ENCODE results near the gene CHODL. TPM values are rescaled to one million over a fixed set of nuclear protein-coding genes. Genes with fewer than 3 reads are reported as not detected.

The CHODL gene
- total RNA-seq, 4 donors from 2014 or later: 2.4 to 4.8 (median 3.5) TPM

DNA sequence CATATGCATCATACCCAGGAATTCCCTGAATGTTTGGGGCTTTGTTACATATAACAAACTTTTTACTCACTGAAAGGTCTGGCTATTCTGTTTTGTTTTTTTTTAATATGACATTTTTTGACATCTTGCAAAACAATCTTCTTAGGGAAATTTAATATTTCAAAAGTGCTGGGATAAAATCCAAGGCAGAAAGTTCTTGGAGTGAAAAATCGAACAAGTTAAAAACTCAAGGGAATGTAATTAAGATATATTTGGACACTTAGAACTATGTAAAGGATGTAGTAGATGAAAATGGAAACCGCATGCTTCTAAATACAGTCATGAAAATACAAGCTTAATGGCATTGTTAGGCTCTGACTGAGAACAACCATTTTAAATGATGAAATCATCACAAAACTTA lies 8.6 kb downstream of the CHODL start:
- Histone ChIP-seq H3K36me3 (no peaks in the 10 kb centered on the region), H3K4me1 (peaks cover 0 to 4% (median 0%) of the 10 kb centered on the region in 4 donors), H3K27me3 (no peaks in the 10 kb centered on the region), H3K4me3 (no peak overlapping the region), H3K27ac (replicated peaks in 1 of 4) (no peak overlapping the region), H3K9me3 (no peaks in the 10 kb centered on the region)
- WGBS: 63% methylated on average over 2 of the region's 2 CpGs
- intact Hi-C loops (cut with DNase I): no loop called here
- TF ChIP-seq POLR2AphosphoS5 (IDR thresholded peaks at IDR 0.05) (no peak), POLR2A (IDR thresholded peaks at IDR 0.05; ENCODE audit: low read depth) (no peak), EP300 (IDR thresholded peaks at IDR 0.05) (no peak)
- TF ChIP-seq, protein P1, sequence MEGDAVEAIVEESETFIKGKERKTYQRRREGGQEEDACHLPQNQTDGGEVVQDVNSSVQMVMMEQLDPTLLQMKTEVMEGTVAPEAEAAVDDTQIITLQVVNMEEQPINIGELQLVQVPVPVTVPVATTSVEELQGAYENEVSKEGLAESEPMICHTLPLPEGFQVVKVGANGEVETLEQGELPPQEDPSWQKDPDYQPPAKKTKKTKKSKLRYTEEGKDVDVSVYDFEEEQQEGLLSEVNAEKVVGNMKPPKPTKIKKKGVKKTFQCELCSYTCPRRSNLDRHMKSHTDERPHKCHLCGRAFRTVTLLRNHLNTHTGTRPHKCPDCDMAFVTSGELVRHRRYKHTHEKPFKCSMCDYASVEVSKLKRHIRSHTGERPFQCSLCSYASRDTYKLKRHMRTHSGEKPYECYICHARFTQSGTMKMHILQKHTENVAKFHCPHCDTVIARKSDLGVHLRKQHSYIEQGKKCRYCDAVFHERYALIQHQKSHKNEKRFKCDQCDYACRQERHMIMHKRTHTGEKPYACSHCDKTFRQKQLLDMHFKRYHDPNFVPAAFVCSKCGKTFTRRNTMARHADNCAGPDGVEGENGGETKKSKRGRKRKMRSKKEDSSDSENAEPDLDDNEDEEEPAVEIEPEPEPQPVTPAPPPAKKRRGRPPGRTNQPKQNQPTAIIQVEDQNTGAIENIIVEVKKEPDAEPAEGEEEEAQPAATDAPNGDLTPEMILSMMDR (IDR thresholded peaks at IDR 0.05): no peak
- no peak for DNase-seq (ENCODE audit: extremely low spot score)

DNA sequence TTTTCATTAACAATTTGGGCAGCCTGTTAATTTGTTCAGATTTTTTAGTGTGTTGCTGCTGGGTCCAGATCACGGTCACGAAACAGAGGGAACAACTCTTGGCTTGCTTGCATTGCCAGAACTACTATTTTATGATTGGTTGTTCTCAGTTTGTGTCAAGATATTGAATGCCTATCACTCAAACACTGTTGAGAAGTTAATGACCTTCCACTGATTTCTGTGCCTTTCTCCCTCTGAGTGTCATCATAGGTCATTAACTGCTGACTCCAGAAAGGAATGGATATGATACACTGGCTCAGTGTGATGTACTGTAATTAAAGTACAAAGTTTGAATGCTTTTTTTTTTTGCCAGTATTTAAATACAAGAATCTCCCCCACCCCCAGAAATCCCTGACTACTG lies 9.2 kb downstream of the CHODL start:
- DNase-seq (ENCODE audit: extremely low spot score): no peak
- H3K27me3 ChIP-seq: no peaks in the 10 kb centered on the region
- no peak overlapping the region for H3K4me3 ChIP-seq
- no peak overlapping the region for H3K27ac ChIP-seq (replicated peaks in 1 of 4)
- intact Hi-C loops (cut with DNase I): no loop called here
- H3K4me1 ChIP-seq: peaks cover 0 to 4% (median 0%) of the 10 kb centered on the region in 4 donors
- no peaks in the 10 kb centered on the region for H3K9me3 ChIP-seq
- WGBS: 73% methylated on average over 2 of the region's 2 CpGs
- TF ChIP-seq, protein P1 (IDR thresholded peaks at IDR 0.05): no peak
- TF ChIP-seq POLR2AphosphoS5 (IDR thresholded peaks at IDR 0.05) (no peak), EP300 (IDR thresholded peaks at IDR 0.05) (no peak), POLR2A (IDR thresholded peaks at IDR 0.05; ENCODE audit: low read depth) (no peak)
- H3K36me3 ChIP-seq: no peaks in the 10 kb centered on the region

DNA sequence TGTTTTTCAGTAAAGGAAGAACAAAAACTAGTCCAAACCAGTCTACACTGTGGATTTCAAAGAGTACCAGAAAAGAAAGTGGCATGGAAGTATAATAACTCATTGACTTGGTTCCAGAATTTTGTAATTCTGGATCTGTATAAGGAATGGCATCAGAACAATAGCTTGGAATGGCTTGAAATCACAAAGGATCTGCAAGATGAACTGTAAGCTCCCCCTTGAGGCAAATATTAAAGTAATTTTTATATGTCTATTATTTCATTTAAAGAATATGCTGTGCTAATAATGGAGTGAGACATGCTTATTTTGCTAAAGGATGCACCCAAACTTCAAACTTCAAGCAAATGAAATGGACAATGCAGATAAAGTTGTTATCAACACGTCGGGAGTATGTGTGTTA lies 21.3 kb downstream of the CHODL start:
- no peak for TF ChIP-seq POLR2A (IDR thresholded peaks at IDR 0.05; ENCODE audit: low read depth)
- TF ChIP-seq POLR2AphosphoS5 (IDR thresholded peaks at IDR 0.05): no peak
- TF ChIP-seq EP300 (IDR thresholded peaks at IDR 0.05): no peak
- TF ChIP-seq, protein P1 (IDR thresholded peaks at IDR 0.05): no peak
- H3K36me3 ChIP-seq: no peaks in the 10 kb centered on the region
- no peak overlapping the region for H3K27ac ChIP-seq (replicated peaks in 1 of 4)
- no peak for DNase-seq (ENCODE audit: extremely low spot score)
- H3K27me3 ChIP-seq: no peaks in the 10 kb centered on the region
- no peak overlapping the region for H3K4me3 ChIP-seq
- intact Hi-C loops (cut with DNase I): no loop called here
- no peaks in the 10 kb centered on the region for H3K4me1 ChIP-seq
- no peaks in the 10 kb centered on the region for H3K9me3 ChIP-seq
- 79% methylated on average over 2 of the region's 2 CpGs for WGBS

DNA sequence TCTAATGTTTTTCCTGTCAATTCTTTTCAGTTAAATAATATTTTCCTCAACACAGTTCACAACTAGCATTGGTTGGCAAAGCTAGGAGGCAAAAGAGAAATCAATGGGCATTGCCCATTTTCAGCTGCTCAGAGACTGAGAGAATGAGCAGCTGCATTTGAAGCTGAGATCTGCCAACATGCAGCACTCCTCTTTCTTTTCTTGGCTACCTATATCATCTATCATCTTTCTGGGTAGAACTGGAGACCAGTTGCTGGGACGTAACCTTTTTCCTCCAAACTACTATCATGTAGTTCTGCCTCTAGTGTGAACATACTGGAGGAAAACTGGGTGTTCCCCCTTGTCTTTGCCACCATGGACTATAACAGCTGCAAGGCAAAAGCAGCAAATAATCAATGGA lies 22.9 kb downstream of the CHODL start:
- no peaks in the 10 kb centered on the region for H3K27me3 ChIP-seq
- no peak overlapping the region for H3K4me3 ChIP-seq
- H3K36me3 ChIP-seq: no peaks in the 10 kb centered on the region
- TF ChIP-seq POLR2AphosphoS5 (IDR thresholded peaks at IDR 0.05) (no peak), EP300 (IDR thresholded peaks at IDR 0.05) (no peak), POLR2A (IDR thresholded peaks at IDR 0.05; ENCODE audit: low read depth) (no peak)
- TF ChIP-seq, protein P1 (IDR thresholded peaks at IDR 0.05): no peak
- no peak for DNase-seq (ENCODE audit: extremely low spot score)
- H3K9me3 ChIP-seq: no peaks in the 10 kb centered on the region
- no peak overlapping the region for H3K27ac ChIP-seq (replicated peaks in 1 of 4)
- WGBS: 89% methylated on average over 1 of the region's 1 CpG
- intact Hi-C loops (cut with DNase I): no loop called here
- H3K4me1 ChIP-seq: no peaks in the 10 kb centered on the region

DNA sequence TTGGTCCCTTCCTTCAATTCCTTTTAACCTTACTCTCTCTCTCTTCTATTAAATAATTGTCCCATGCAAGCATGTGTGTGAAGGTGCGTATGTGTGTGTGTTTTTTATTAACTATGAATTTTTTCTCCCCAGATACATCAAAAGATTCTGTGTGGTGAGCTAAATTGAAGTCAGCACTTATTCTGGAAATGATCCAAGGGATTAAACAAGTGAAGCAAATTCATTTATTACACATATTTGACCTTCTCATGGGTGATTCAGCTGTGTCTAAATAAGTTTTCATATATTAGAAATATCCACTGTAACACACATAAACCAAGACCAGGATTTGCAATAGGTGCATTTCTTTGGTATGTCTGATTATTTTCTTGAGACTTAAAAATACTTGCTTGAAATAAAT lies 24.3 kb downstream of the CHODL start:
- intact Hi-C loops (cut with DNase I): no loop called here
- TF ChIP-seq POLR2AphosphoS5 (IDR thresholded peaks at IDR 0.05) (no peak), EP300 (IDR thresholded peaks at IDR 0.05) (no peak), POLR2A (IDR thresholded peaks at IDR 0.05; ENCODE audit: low read depth) (no peak)
- TF ChIP-seq, protein P1 (IDR thresholded peaks at IDR 0.05): no peak
- 89% methylated on average over 1 of the region's 1 CpG for WGBS

More for the DNA sequence above, 24.3 kb downstream of the CHODL start:
- Histone ChIP-seq H3K9me3 (no peaks in the 10 kb centered on the region), H3K4me3 (no peak overlapping the region), H3K4me1 (no peaks in the 10 kb centered on the region), H3K36me3 (no peaks in the 10 kb centered on the region), H3K27ac (replicated peaks in 1 of 4) (no peak overlapping the region), H3K27me3 (no peaks in the 10 kb centered on the region)
- no peak for DNase-seq (ENCODE audit: extremely low spot score)
